SKM-1 (cell line): ENCODE data around the gene NLGN1.
"Not testable (repeated sequence)": the region's sequence is repeated elsewhere in the genome, so short reads cannot be mapped to it uniquely, and the experiment has no call there.

ENCODE experiments used
- DNase-seq: peaks from one replicate; lab custom pipeline; 2025; ENCODE audit not compliant: unreplicated experiment; lab: John Stamatoyannopoulos, UW

Gene NLGN1

DNA sequence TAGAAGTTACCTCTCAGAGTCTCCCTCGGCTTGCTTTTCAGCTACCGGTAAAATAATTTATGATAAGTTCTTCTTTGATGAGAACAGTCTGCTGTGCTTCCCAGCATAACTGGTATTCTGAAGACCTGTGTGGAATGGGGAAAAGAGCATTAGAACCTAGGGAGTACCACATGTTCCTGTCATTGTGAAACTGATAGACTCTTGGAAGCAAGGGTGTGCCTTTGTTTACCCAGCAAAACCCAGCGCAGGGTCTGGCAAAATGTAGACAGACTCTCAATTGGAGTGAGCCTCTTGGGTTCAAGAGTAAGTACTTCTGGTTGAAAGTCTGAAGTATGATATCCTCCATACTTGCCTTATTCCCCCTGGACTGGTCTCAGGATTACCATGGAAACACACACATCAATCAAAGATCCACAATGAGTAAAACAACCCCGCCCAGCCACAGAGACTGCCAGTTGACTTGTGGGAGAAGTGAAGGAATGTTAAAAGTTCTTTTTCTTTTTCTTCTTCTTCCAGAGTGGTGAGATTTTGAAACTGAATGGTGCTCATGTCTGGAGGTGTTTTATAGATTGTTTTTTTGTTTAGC lies 809.2 kb downstream of the NLGN1 start:
- no peak for DNase-seq

DNA sequence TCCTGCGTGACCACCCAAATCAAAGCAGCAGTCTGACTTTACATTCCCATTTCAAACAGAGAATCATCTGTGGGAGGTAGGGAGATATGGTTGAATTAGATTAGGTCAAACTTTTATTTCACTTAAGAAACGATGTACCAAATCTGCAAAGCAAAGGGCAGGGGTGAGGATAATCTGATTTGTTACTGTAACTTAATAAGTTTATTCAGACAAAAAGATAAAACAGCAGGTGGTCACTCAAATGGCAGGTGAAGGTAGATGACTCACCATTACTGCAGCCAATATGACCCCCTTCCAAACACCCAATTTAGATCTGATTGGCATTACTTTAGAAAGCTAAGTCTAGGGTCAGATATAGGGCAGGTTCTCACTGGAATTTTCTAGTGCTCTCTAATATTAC lies 810.6 kb downstream of the NLGN1 start:
- no peak for DNase-seq

DNA sequence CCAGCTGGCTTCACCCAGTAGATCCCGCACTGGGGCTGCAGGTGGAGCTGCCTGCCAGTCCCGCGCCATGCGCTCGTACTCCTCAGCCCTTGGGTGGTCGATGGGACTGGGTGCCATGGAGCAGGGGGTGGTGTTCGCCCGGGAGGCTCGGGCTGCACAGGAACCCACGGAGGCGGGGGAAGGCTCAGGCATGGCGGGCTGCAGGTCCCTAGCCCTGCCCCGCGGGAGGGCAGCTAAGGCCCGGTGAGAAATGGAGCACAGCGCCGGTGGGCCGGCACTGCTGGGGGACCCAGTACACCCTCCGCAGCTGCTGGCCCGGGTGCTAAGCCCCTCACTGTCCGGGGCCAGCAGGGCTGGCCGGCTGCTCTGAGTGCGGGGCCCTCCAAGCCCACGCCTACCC lies 814.4 kb downstream of the NLGN1 start:
- DNase-seq = not testable (repeated sequence)

DNA sequence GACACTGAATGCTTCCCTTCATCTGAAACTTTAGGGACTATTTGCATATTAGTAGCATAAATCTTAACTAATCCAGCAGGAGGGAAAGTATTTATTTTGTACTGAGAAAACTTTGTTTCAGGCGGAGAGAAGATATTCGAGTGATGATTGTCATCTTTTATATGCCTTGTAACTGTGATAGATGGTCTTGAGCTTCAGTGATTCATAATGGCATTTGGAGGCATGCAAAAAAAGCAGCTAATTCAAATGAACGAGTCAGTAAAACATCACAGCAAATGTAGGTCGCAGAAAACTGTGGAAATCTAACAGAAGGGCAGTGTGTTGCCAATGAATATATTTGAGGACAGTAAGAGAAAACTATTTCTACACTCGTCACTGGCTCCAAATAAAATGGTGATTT lies 817.9 kb downstream of the NLGN1 start:
- no peak for DNase-seq

DNA sequence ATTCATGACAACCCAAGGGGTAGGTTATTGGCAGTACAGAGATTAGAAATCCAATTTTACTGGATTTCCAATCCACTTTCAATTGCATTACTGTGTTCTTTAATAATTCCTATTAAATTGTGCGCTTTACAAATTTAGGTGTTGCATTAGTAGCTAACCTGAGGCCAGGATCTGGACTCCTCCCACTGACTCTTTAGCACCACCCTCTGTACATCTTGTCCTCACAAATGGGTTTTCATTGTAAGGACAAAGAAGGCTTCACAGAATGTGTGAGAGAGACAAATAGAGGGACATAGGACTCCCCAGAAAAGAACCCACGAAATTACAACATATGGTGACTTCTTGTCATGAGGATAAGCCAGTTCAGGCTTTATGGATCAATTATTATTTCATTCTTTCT lies 818.5 kb downstream of the NLGN1 start:
- DNase-seq = no peak

DNA sequence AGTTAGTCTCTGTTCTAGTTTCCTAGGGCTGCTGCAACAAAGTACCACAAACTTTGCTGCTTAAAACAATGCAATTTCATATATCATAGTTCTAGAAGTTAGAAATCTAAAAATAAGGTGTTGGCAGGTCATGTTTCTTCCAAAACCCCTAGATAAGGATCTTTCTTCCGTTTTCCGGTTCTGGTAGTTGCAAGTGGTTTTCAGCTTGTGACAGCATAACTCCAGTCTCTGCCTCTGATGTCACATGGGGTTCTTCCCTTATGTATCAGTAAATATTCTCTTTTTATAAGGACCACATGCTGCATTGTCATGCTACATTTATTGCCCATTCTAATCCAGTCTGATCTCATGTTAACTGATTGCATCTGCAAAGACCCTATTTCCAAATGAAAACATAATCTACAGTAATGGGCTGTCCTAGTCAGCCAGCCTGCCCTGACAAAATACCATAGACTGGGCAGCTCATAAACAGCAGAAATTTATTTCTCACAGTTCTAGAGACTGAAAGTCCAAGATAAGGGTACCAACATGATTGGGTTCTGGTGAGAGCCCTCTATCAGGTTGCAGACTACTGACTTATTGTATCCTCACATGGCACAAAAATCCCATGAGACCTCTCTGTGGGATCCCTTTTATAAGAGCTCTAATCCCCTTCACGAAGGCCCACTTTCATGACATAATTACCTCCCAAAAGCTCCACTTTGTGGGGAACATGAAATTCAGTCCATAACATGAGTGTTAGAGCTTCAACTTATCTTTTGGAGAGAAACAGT lies 819.6 kb downstream of the NLGN1 start:
- no peak for DNase-seq

DNA sequence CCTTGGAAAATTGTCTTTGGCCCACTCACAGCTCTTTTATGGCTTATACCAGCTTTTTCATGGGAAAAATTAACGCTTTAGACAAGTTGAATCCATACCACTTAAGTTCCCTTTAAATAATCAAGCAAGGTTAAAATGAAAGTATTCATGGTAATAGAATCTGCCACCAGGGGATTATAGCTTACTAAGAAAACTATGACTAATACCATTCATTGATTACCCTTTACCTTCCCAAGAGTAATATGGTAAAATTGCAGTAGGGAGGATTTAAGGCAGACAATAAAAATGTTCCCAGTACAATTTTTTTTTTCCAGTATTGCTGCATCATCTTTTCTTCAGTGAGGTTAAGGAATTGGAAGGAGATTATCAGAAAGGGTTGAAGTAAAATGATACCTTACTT lies 820.5 kb downstream of the NLGN1 start:
- no peak for DNase-seq

DNA sequence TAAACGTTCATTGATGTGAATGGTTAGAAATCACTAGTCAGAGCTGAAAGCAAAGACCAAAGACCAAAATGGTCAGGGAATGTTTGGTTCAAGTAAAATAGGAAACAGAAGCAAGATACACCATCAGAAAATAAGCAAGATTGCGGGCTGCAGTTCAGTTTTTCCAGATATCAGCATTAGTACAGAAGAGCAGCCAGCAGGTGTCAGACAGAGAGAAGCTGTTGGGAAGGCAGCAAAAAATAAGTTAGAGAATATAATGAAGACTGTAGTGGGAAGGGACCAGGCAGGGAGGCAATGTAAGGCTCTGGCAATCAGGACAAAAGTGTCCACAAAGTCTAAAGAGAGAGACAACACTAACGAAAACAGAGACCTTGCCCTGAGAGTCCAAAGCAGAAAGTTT lies 822.2 kb downstream of the NLGN1 start:
- no peak for DNase-seq

DNA sequence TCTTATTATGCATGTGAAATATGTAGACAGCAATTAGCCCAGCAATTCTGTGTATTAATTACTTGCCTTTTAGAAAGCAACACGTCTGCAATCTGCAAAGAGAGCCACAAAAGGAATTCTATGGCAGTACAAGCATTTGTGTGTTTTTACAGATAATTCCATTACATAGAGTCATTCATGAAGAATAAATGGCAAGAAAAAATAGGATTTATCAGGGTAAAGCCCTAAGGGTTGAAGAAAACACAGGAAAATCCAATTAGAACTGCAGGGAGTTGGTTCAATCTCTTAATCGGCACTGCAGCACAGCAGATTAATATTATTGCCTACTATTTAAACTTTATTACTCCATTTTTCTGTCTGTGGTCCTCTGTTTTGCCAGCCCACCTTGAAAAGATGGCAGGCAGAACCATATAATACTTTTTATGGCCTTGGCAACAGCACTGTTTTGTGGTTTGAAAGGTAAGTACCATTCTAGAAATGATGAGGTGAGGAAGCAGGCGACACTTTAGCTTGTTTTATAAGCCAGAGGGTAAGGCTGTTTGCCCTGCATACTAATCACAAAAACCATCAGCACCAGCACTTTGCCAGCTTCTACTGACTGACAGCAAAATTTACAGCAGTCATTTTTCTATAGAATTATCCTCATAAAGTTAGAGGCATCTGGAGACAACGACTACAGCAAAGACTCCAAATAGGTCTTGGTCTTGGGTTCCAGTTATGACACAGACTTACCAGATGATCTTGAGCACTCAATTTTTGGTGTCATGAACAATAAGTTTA lies 823.4 kb downstream of the NLGN1 start:
- no peak for DNase-seq

DNA sequence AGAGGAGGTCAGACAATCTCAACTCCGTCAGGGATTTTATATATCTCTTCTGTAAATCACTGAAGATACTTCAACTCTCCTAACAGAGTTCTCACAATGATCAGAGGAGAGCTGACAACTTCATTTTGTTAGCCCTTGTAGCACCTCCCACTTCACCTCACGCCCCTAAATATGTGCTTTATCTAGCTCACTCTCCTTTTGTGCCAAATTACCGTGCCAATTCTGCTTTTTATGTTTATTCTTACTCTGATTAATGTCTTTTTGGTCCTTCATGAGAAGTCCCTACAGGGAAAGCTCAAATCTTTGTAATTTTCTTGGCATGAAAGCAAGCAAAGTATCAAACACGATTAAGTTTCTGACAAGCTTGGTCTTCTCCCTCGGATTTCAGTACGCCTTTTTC lies 825.5 kb downstream of the NLGN1 start:
- DNase-seq = no peak

DNA sequence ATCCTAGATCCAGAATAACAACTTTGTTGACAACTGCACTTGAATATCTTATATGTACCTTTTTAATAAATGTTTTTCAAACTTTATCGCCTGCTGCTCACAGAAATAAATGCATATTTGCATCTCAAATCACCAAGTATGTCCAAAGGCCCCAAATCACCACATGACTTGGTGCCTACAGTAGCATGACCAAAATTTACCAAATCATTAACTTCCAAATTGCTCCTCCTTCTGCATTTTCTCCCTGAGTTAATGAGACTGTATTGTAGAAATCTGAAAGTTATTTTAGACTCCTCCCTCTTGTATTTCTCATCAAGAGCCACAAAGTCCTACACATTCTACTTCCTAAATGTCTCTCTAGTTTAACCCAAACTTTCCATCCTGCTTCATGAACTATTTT lies 826.1 kb downstream of the NLGN1 start:
- DNase-seq = no peak

DNA sequence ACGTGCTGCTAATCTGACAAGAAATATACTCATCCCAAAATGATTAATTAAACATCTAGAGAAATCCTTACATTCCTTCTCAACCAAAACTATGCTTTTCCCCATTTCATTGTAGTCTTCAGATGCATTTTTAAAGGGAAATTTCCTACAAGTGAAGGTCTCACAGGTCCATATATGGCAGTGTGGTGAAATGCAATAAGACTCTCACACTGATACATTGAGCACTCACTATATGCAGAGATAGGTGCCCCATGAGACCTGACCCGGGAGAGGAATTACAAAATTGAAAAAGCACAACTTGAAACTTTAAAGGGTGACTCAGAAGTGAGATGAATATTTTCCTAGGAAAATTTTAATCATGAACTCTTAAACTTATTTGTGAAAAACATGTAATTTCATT lies 832.4 kb downstream of the NLGN1 start:
- no peak for DNase-seq

DNA sequence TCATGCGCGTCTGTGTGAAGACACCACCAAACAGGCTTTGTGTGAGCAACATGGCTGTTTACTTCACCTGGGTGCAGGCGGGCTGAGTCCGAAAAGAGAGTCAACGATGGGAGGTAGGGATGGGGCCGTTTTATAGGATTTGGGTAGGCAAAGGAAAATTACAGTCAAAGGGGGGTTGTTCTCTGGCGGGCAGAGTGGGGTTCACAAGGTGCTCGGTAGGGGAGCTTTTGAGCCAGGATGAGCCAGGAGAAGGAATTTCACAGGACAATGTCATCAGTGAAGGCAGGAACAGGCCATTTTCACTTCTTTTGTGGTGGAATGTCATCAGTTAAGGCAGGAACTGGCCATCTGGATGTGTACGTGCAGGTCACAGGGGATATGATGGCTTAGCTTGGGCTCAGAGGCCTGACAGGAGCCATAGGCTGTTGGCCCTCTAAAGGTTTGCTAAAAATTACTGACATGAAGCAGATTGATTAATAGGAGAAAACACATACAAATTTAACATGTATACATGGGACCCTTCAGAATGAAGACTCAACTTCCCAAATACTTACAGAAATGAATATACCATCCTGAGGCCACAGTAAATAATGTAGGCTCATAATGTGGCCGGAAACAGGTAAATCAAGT lies 834.6 kb downstream of the NLGN1 start:
- DNase-seq = not testable (repeated sequence)

DNA sequence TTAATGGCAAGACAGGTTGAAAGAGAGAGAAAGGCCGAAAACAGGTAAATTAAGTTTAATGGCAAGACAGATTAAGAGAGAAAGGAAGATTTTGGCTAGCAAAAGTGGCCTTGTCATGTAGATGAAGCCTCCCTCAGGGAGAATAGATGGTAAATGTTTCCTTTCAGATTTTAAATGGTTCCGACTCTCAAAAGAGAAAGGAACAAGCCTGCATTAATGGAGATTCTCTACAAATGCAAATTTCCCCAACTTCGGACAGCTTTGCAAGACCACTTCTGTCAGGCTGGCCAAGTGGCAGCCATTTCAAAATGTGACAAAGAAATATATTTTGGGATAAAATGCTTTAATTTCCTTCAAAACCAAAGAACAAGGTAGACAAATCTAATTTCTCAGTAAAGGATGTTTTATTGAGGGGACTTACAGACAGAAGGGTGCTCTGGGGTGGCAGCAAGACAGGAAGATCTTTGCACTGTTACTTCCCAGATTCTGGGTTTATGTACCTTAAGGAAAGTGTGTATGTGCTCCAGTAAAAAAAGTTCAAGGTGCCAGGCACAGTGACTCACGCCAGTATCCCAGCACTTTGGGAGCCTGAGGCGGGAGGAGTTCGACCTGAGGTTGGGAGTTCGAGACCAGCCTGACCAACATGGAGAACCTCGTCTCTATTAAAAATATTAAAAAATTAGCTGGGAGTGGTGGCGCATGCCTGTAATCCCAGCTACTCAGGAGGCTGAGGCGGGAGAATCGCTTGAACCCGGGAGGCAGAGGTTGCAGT lies 835.3 kb downstream of the NLGN1 start:
- no peak for DNase-seq

DNA sequence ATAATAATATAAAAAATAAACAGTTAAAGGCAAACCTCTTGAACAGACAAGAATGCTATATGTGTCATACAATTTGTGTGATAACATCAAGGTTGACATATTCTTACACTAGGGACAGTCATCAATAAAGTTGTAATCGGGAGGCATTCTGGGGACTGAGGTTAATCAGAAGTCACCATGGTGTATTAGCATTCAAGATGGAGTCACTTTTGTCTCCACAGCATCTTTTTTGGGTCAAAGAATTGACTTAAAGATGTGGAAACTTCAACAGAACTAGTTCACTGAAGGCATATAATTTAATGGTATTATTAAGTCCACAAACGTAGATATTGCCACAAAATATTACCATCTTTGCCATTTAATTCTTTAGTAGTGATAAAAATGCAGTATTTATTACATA lies 836.0 kb downstream of the NLGN1 start:
- no peak for DNase-seq

DNA sequence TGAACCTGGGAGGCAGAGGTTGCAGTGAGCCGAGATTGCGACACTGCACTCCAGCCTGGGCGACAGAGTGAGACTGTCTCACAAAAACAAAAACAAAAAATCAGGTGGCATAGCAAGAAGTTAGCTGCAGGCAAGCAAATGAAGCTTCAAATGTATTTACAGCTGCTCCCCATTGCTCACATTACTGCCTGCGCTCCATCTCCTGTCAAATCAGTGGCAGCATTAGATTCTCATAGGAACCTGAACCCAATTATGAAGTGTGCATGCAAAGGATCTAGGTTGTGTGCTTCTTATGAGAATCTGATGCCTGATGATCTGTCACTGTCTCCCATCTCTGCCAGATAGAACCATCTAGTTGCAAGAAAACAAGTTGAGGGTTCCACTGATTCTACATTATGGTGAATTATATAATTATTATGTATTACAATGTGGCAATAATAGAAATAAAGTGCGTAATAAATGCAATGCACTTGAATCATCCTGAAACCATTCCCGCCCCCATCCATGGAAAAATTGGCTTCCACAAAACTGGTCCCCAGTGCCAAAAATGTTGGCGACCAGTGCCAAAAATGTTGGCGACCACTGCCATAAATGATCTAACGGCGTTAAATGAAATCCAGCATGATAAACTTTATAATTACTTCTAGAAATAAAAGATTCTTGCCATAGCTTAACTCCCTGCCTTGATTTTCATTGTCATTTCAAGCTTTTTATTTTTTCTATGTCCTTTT lies 844.9 kb downstream of the NLGN1 start:
- DNase-seq = no peak

DNA sequence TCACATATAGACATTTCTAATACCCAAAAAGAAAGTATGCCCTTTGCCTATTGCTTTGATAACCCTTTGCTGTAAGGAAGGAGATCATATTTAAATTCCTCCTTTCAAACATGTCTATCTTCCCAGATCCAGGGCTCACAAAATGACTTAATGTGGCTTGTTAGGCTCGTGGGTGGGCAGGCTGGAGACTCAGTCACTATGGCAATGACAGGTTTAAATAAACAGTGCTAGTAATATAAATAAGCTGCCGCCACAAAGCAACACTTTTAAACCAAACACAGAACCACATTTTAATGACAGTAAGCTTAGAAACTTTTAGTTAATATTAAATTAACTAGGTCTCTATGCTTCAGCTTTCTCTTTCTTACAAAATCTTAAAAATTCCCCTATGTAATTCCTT lies 845.6 kb downstream of the NLGN1 start:
- DNase-seq = no peak

DNA sequence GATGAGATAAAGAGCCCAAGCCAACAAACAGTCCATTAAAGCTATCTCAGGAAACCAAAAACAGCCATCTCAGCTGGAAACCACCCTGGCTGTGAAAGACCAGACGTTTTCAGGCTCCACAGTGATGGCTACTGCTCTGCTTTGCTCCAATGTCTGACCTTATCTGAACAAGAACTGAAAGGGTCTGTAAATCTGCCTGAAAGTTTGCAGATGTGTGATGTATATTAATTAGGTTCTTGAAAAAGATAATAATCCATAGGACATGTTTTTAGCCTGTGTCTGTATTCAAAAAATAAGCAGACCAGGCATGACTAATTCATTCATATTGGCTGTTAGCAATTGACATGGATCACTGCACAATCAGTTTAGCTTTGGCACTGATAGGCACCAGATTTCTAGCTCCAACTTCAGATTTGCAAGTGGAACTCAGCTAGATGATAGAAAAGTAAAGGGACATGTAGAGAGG lies 850.2 kb downstream of the NLGN1 start:
- no peak for DNase-seq

DNA sequence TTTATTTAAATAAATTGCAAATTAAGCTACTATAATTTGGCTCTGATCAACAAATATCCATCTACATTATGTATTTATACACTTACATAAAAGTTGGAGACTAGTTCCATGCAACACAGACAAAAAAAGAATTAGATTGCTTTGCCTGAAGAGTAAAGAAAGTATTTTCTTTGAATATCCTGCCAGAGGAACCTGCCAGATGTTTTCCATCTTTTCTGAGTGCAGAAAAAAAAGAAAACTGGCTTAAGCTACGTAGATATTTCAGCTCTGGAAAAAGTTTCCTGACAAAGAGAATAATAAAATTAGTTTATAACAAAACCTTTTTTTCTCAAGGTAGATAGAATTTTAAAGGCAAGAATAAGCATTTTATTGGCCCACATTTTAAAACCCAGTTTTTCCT lies 854.1 kb downstream of the NLGN1 start:
- no peak for DNase-seq

DNA sequence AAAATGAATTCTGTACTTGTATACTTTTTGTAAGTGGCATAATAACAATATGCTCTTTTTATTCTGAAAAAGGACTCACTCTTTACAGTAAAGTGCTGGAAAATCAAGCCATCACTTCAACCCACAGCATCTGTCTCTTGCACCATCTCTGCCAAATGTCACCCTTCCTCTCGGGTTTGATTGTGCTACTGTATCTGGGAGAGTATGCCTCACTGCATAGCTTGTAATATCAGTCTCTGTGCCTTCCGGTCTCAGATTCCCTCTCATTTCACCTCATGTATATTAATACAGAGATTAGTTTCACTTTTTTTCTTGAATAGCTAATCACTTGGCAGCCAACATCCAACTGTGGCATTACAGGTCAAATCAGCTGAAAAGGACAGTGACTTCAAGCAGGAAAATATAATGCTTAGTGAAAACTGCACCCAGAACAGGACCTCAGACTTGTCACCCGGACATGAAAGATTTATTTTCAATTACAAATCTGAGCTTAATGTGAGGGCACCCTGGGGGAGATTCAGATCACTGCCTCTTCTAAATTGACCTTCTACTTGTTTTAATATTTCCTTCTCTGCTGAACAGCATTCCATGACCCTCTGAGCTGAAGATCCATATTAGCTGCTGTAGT lies 855.8 kb downstream of the NLGN1 start:
- DNase-seq = no peak
